ENCODE data around the gene GPRC5C. TPM values are rescaled to one million over a fixed set of nuclear protein-coding genes. Genes with fewer than 3 reads are reported as not detected.
"Not testable (repeated sequence)": the region's sequence is repeated elsewhere in the genome, so short reads cannot be mapped to it uniquely, and the experiment has no call there.

Gene GPRC5C
- total and polyA plus RNA-seq, 2 experiments from 2014 or later, result 1.6 to 2.7 TPM

- Histone ChIP-seq H3K9me3 (ENCODE audit: low read depth) (no peaks in the 10 kb centered on the region), H3K4me2 (ENCODE audit: unreplicated experiment) (no peak overlapping the region), H3K27ac (no peak overlapping the region), H3K79me2 (ENCODE audit: insufficient read depth) (no peaks in the 10 kb centered on the region), H3K9me2 (ENCODE audit: insufficient read depth) (no peaks in the 10 kb centered on the region), H3K4me1 (ENCODE audit: insufficient read depth) (no peaks in the 10 kb centered on the region), H3K27me3 (replicated peaks; ENCODE audit: insufficient read depth) (peaks cover 8% of the 10 kb centered on the region; the same call in 1 of the 2 replicates), H3F3A (ENCODE audit: insufficient read depth) (no peaks in the 10 kb centered on the region), H3K36me3 (ENCODE audit: low read depth) (no peaks in the 10 kb centered on the region), H3K9ac (no peak overlapping the region), H3K4me3 (no peak overlapping the region), H2AFZ (no peak overlapping the region), H4K20me1 (ENCODE audit: insufficient read depth) (no peaks in the 10 kb centered on the region)
- no peak for TF ChIP-seq EZH2 (IDR thresholded peaks at IDR 0.05; ENCODE audit: insufficient read depth, poor library complexity, severe bottlenecking)
- TF ChIP-seq EZH2phosphoT487 (IDR thresholded peaks at IDR 0.05; ENCODE audit: insufficient read depth, low read depth), result no peak
- in situ Hi-C loops (cut with MboI), result no loop called here
- 36% methylated on average over 12 of the region's 12 CpGs for WGBS, 2 experiments (ENCODE audit: low coverage in 1 of 2, low lambda C conversion rate in 2 of 2, missing lambda C conversion rate in 2 of 2)
- no peak for DNase-seq
Measured at GRCh38 chr17:74403512-74404137, 28.3 kb upstream of the GPRC5C start.

GRCh38 chr17:74404218-74404617, 27.7 kb upstream of the GPRC5C start:
- Histone ChIP-seq H3K79me2 (ENCODE audit: insufficient read depth) (no peaks in the 10 kb centered on the region), H3K36me3 (ENCODE audit: low read depth) (no peaks in the 10 kb centered on the region), H3K4me2 (ENCODE audit: unreplicated experiment) (no peak overlapping the region), H4K20me1 (ENCODE audit: insufficient read depth) (no peaks in the 10 kb centered on the region), H3K9me3 (ENCODE audit: low read depth) (no peaks in the 10 kb centered on the region), H3K4me3 (no peak overlapping the region), H3K27ac (no peak overlapping the region), H3K4me1 (ENCODE audit: insufficient read depth) (no peaks in the 10 kb centered on the region), H3K9me2 (ENCODE audit: insufficient read depth) (no peaks in the 10 kb centered on the region), H3K9ac (no peak overlapping the region), H3F3A (ENCODE audit: insufficient read depth) (no peaks in the 10 kb centered on the region), H2AFZ (no peak overlapping the region), H3K27me3 (replicated peaks; ENCODE audit: insufficient read depth) (peaks cover 8% of the 10 kb centered on the region; the same call in 1 of the 2 replicates)
- DNase-seq, result no peak
- in situ Hi-C loops (cut with MboI), result no loop called here
- WGBS, 2 experiments (ENCODE audit: low coverage in 1 of 2, low lambda C conversion rate in 2 of 2, missing lambda C conversion rate in 2 of 2), result 11 to 17% methylated on average over 7 of the region's 7 CpGs
- TF ChIP-seq EZH2 (IDR thresholded peaks at IDR 0.05; ENCODE audit: insufficient read depth, poor library complexity, severe bottlenecking) (no peak), EZH2phosphoT487 (IDR thresholded peaks at IDR 0.05; ENCODE audit: insufficient read depth, low read depth) (no peak)

- Histone ChIP-seq H3K27me3 (replicated peaks; ENCODE audit: insufficient read depth) (peaks cover 8% of the 10 kb centered on the region; the same call in 1 of the 2 replicates), H3K9me2 (ENCODE audit: insufficient read depth) (no peaks in the 10 kb centered on the region), H3K27ac (no peak overlapping the region), H3K9ac (no peak overlapping the region), H3K9me3 (ENCODE audit: low read depth) (no peaks in the 10 kb centered on the region), H3K79me2 (ENCODE audit: insufficient read depth) (no peaks in the 10 kb centered on the region), H4K20me1 (ENCODE audit: insufficient read depth) (no peaks in the 10 kb centered on the region), H3K4me3 (no peak overlapping the region), H3K4me2 (ENCODE audit: unreplicated experiment) (no peak overlapping the region), H3K4me1 (ENCODE audit: insufficient read depth) (no peaks in the 10 kb centered on the region), H3F3A (ENCODE audit: insufficient read depth) (no peaks in the 10 kb centered on the region), H2AFZ (no peak overlapping the region), H3K36me3 (ENCODE audit: low read depth) (no peaks in the 10 kb centered on the region)
- WGBS, 2 experiments (ENCODE audit: low coverage in 1 of 2, low lambda C conversion rate in 2 of 2, missing lambda C conversion rate in 2 of 2), result 54 to 58% methylated on average over 6 of the region's 6 CpGs
- in situ Hi-C loops (cut with MboI), result no loop called here
- DNase-seq, result no peak
- no peak for TF ChIP-seq EZH2phosphoT487 (IDR thresholded peaks at IDR 0.05; ENCODE audit: insufficient read depth, low read depth)
- no peak for TF ChIP-seq EZH2 (IDR thresholded peaks at IDR 0.05; ENCODE audit: insufficient read depth, poor library complexity, severe bottlenecking)
Measured at GRCh38 chr17:74404789-74405188, 27.1 kb upstream of the GPRC5C start.

- H3F3A ChIP-seq (ENCODE audit: insufficient read depth); H3K4me1 ChIP-seq (ENCODE audit: insufficient read depth); in situ Hi-C loops (cut with MboI); DNase-seq; H3K9ac ChIP-seq; H4K20me1 ChIP-seq (ENCODE audit: insufficient read depth); H3K4me3 ChIP-seq; H3K9me3 ChIP-seq (ENCODE audit: low read depth); H3K4me2 ChIP-seq (ENCODE audit: unreplicated experiment); H3K27me3 ChIP-seq (replicated peaks; ENCODE audit: insufficient read depth); H3K9me2 ChIP-seq (ENCODE audit: insufficient read depth); H3K79me2 ChIP-seq (ENCODE audit: insufficient read depth); H2AFZ ChIP-seq; H3K36me3 ChIP-seq (ENCODE audit: low read depth); H3K27ac ChIP-seq: not testable (repeated sequence)
- 67 to 69% methylated on average over 5 of the region's 5 CpGs for WGBS, 2 experiments (ENCODE audit: low coverage in 1 of 2, low lambda C conversion rate in 2 of 2, missing lambda C conversion rate in 2 of 2)
Measured at GRCh38 chr17:74405311-74405710, 26.6 kb upstream of the GPRC5C start.

GRCh38 chr17:74407384-74407783, 24.5 kb upstream of the GPRC5C start:
- Histone ChIP-seq H3F3A (ENCODE audit: insufficient read depth) (no peaks in the 10 kb centered on the region), H3K27ac (no peak overlapping the region), H3K79me2 (ENCODE audit: insufficient read depth) (no peaks in the 10 kb centered on the region), H3K27me3 (replicated peaks; ENCODE audit: insufficient read depth) (0 out of 2 replicates have a peak, but pooled peaks cover 8% of the 10 kb centered on the region), H3K4me1 (ENCODE audit: insufficient read depth) (no peaks in the 10 kb centered on the region), H3K4me2 (ENCODE audit: unreplicated experiment) (no peak overlapping the region), H3K9me2 (ENCODE audit: insufficient read depth) (no peaks in the 10 kb centered on the region), H2AFZ (no peak overlapping the region), H4K20me1 (ENCODE audit: insufficient read depth) (no peaks in the 10 kb centered on the region), H3K36me3 (ENCODE audit: low read depth) (no peaks in the 10 kb centered on the region), H3K9ac (no peak overlapping the region), H3K9me3 (ENCODE audit: low read depth) (no peaks in the 10 kb centered on the region), H3K4me3 (no peak overlapping the region)
- no peak for DNase-seq
- TF ChIP-seq EZH2phosphoT487 (IDR thresholded peaks at IDR 0.05; ENCODE audit: insufficient read depth, low read depth) (no peak), EZH2 (IDR thresholded peaks at IDR 0.05; ENCODE audit: insufficient read depth, poor library complexity, severe bottlenecking) (no peak)
- 73 to 76% methylated on average over 5 of the region's 5 CpGs for WGBS, 2 experiments (ENCODE audit: low coverage in 1 of 2, low lambda C conversion rate in 2 of 2, missing lambda C conversion rate in 2 of 2)
- in situ Hi-C loops (cut with MboI), result no loop called here

All from GM23248 (cell line).